Liver (tissue), 9 donors: ENCODE results near the gene HLA-DRB1. TPM values are rescaled to one million over a fixed set of nuclear protein-coding genes. Genes with fewer than 3 reads are reported as not detected.

ENCODE experiments used
- DNase-seq: peaks from one replicate; pipeline ENCODE4 v3.0.0-alpha.2; 2017; ENCODE audit warnings: low spot score
- H3K27ac ChIP-seq, 2 donors: one replicate each; pipeline ENCODE4 v1.7.0; 2013; ENCODE audit warnings: inconsistent platforms in 2 of 2, low read length in 2 of 2, control low read depth in 1 of 2, low read depth in 1 of 2, mild to moderate bottlenecking in 1 of 2
- H3K27me3 ChIP-seq, 4 donors: one replicate each; pipeline versions ENCODE4 v1.6.1 to v1.7.0; 2013; ENCODE audit warnings: low read length in 3 of 4, inconsistent platforms in 1 of 4, mild to moderate bottlenecking in 1 of 4, moderate library complexity in 1 of 4; ENCODE audit not compliant: control insufficient read depth in 4 of 4, insufficient read depth in 4 of 4
- H3K36me3 ChIP-seq, 4 donors: one replicate each; pipeline versions ENCODE4 v1.6.1 to v1.7.0; 2013; ENCODE audit warnings: low read length in 3 of 4, mild to moderate bottlenecking in 3 of 4, low read depth in 1 of 4, moderate library complexity in 1 of 4; ENCODE audit not compliant: control insufficient read depth in 4 of 4, insufficient read depth in 3 of 4
- H3K4me1 ChIP-seq, 4 donors: one replicate each; pipeline versions ENCODE4 v1.6.1 to v1.7.0; 2013; ENCODE audit warnings: low read length in 3 of 4, mild to moderate bottlenecking in 3 of 4, moderate library complexity in 1 of 4; ENCODE audit not compliant: control insufficient read depth in 4 of 4, insufficient read depth in 4 of 4
- H3K4me3 ChIP-seq, 3 donors: one replicate each; pipeline versions ENCODE4 v1.6.1 to v1.7.0; 2013; ENCODE audit warnings: low read length in 3 of 3, control low read depth in 1 of 3, low read depth in 1 of 3, mild to moderate bottlenecking in 1 of 3
- H3K9ac ChIP-seq, 2 donors: one replicate each; pipeline ENCODE4 v1.7.0; 2013; ENCODE audit warnings: low read length in 2 of 2, mild to moderate bottlenecking in 2 of 2, moderate library complexity in 2 of 2, control low read depth in 1 of 2, low read depth in 1 of 2
- H3K9me3 ChIP-seq, 4 donors: one replicate each; pipeline versions ENCODE4 v1.6.1 to v1.7.0; 2013; ENCODE audit warnings: low read length in 3 of 4; ENCODE audit not compliant: control insufficient read depth in 4 of 4
- ATF3 ChIP-seq: IDR thresholded peaks from 2 replicates; pipeline ENCODE4 v1.6.1; 2016; ENCODE audit warnings: antibody characterized with exemption
- CTCF ChIP-seq: fragments of 150-350 bp; IDR thresholded peaks from 2 replicates; pipeline ENCODE4 v1.5.1; 2017; ENCODE audit warnings: improper control_type of control experiment, low read depth, low read length; ENCODE audit not compliant: missing input control
- EGR1 ChIP-seq, 2 donors: IDR thresholded peaks; 2 replicates each; pipeline ENCODE4 v1.6.1; 2016 to 2018; ENCODE audit warnings: antibody characterized with exemption in 2 of 2, low read depth in 2 of 2
- FOXA1 ChIP-seq: IDR thresholded peaks from 2 replicates; pipeline ENCODE4 v1.6.1; 2016; ENCODE audit warnings: antibody characterized with exemption
- FOXA2 ChIP-seq: IDR thresholded peaks from 2 replicates; pipeline ENCODE4 v1.6.1; 2016; ENCODE audit warnings: antibody characterized with exemption
- GABPA ChIP-seq, 2 donors: IDR thresholded peaks in 1 of 2; conservative IDR thresholded peaks in 1 of 2; 2 replicates each; pipeline ENCODE4 v1.6.1; 2016; ENCODE audit warnings: antibody characterized with exemption in 2 of 2, mild to moderate bottlenecking in 1 of 2, moderate library complexity in 1 of 2
- HNF4A ChIP-seq, 2 donors: conservative IDR thresholded peaks; 2 replicates each; pipeline ENCODE4 v1.6.1; 2016; ENCODE audit warnings: antibody characterized with exemption in 2 of 2, mild to moderate bottlenecking in 2 of 2
- HNF4G ChIP-seq: IDR thresholded peaks from 2 replicates; pipeline ENCODE4 v1.6.1; 2016; ENCODE audit warnings: antibody characterized with exemption
- JUND ChIP-seq, 2 donors: IDR thresholded peaks; 2 replicates each; pipeline ENCODE4 v1.6.1; 2016; ENCODE audit warnings: antibody characterized with exemption in 2 of 2
- MAX ChIP-seq: IDR thresholded peaks from 2 replicates; pipeline ENCODE4 v1.6.1; 2016; ENCODE audit warnings: antibody characterized with exemption
- NR2F2 ChIP-seq: IDR thresholded peaks from 2 replicates; pipeline ENCODE4 v1.6.1; 2016; ENCODE audit warnings: antibody characterized with exemption
- RAD21 ChIP-seq, 2 donors: IDR thresholded peaks; 2 replicates each; pipeline ENCODE4 v1.6.1; 2016; ENCODE audit warnings: antibody characterized with exemption in 2 of 2, mild to moderate bottlenecking in 2 of 2
- REST ChIP-seq: IDR thresholded peaks from 2 replicates; pipeline ENCODE4 v1.6.1; 2016; ENCODE audit warnings: antibody characterized with exemption, mild to moderate bottlenecking
- RXRA ChIP-seq, 2 donors: IDR thresholded peaks; 2 replicates each; pipeline ENCODE4 v1.6.1; 2017 to 2018; ENCODE audit warnings: antibody characterized with exemption in 2 of 2, mild to moderate bottlenecking in 1 of 2
- SP1 ChIP-seq: IDR thresholded peaks from 2 replicates; pipeline ENCODE4 v1.6.1; 2018; ENCODE audit warnings: antibody characterized with exemption, mild to moderate bottlenecking
- TAF1 ChIP-seq: conservative IDR thresholded peaks from 2 replicates; pipeline ENCODE4 v1.6.1; 2016; ENCODE audit warnings: antibody characterized with exemption, mild to moderate bottlenecking
- YY1 ChIP-seq: IDR thresholded peaks from 2 replicates; pipeline ENCODE4 v1.6.1; 2016; ENCODE audit warnings: antibody characterized with exemption, mild to moderate bottlenecking
- WGBS: extraction: QIAGEN DNeasy Blood & Tissue Kit; methylation state at CpG from one replicate; pipeline ENCODE4 v1.1.7; 2013; 5-methylcytosine and 5-hydroxymethylcytosine counted together
- polyA plus RNA-seq, 2 donors: library from polyadenylated mRNA; stranded (reverse) in 1 of 2; unstranded in 1 of 2; fragments of 200-250 nt in 1 of 2; fragments of >200 nt in 1 of 2; fragmentation: Nextera tagmentation in 1 of 2; extraction: Ambion mirVana in 1 of 2; gene quantifications; one replicate each; pipeline versions ENCODE4 v1.2.1 to v1.2.3, GENCODE V29; 2013 to 2015
- total RNA-seq, 2 donors: library from RNA; depleted of rRNA; stranded (reverse); fragments of >200 nt; gene quantifications; one replicate each; pipeline ENCODE4 v1.2.3, GENCODE V29; 2014
- donor health status: healthy.
- donor health status: healthy.
- donor health status: healthy.
- donor health status: healthy.
- donor health status: healthy.

The HLA-DRB1 gene
- total and polyA plus RNA-seq, 4 donors, result 26.0 to 46.1 (median 36.4) TPM

GRCh38 chr6:32617751-32618150, 28.1 kb upstream of the HLA-DRB1 start:
- H3K36me3 ChIP-seq, result no peaks in the 10 kb centered on the region
- H3K27ac ChIP-seq, result no peak overlapping the region
- WGBS, result 84% methylated on average over 1 of the region's 1 CpG
- no peaks in the 10 kb centered on the region for H3K4me1 ChIP-seq
- H3K27me3 ChIP-seq, result no peaks in the 10 kb centered on the region
- no peak overlapping the region for H3K9ac ChIP-seq
- TF ChIP-seq HNF4A (conservative IDR thresholded peaks at IDR 0.05) (no peak), REST (no peak), TAF1 (no peak), CTCF (no peak), SP1 (no peak), FOXA1 (no peak), JUND (IDR thresholded peaks at IDR 0.05) (no peak), RAD21 (IDR thresholded peaks at IDR 0.05) (no peak), YY1 (no peak), FOXA2 (no peak), GABPA (IDR thresholded peaks at IDR 0.05 in 1 of 2, conservative IDR thresholded peaks at IDR 0.05 in 1 of 2) (no peak), HNF4G (no peak), MAX (no peak), EGR1 (IDR thresholded peaks at IDR 0.05; ENCODE audit: low read depth in 2 of 2) (no peak)
- H3K9me3 ChIP-seq, result no peaks in the 10 kb centered on the region
- no peak overlapping the region for H3K4me3 ChIP-seq
- no peak for DNase-seq

- H3K9ac ChIP-seq, result no peak overlapping the region
- TF ChIP-seq ATF3 (no peak), CTCF (no peak), RXRA (IDR thresholded peaks at IDR 0.05) (no peak), EGR1 (IDR thresholded peaks at IDR 0.05; ENCODE audit: low read depth in 2 of 2) (no peak), TAF1 (no peak), NR2F2 (no peak), HNF4A (conservative IDR thresholded peaks at IDR 0.05) (no peak)
- no peak overlapping the region for H3K4me3 ChIP-seq
- no peak for DNase-seq
- H3K4me1 ChIP-seq, result no peaks in the 10 kb centered on the region
- no peaks in the 10 kb centered on the region for H3K9me3 ChIP-seq
- H3K36me3 ChIP-seq, result no peaks in the 10 kb centered on the region
- peaks cover 0 to 2% (median 0%) of the 10 kb centered on the region in 4 donors for H3K27me3 ChIP-seq
- no peak overlapping the region for H3K27ac ChIP-seq
- WGBS, result 31% methylated on average over 3 of the region's 3 CpGs
Measured at GRCh38 chr6:32615885-32616532, 26.4 kb upstream of the HLA-DRB1 start.
